Astrocyte (in vitro differentiated cells and primary cell): ENCODE data around the gene PYHIN1.

Experiments used
- CTCF ChIP-seq: IDR thresholded peaks from 2 replicates; pipeline ENCODE4 v1.5.1; 2011; ENCODE audit warnings: low read depth, mild to moderate bottlenecking, inconsistent platforms, low read length, moderate library complexity; ENCODE audit not compliant: insufficient read depth
- EZH2 ChIP-seq: IDR thresholded peaks from 2 replicates; pipeline ENCODE4 v1.6.1; 2012; ENCODE audit warnings: mild to moderate bottlenecking, low read length, inconsistent platforms; ENCODE audit not compliant: insufficient read depth

GRCh38 chr1:159012495-159012894, 81.1 kb downstream of the PYHIN1 start:
- TF ChIP-seq CTCF: no peak
- no peak for TF ChIP-seq EZH2
